Natural killer cell (primary cell): ENCODE results near the gene MAMDC4. TPM values are rescaled to one million over a fixed set of nuclear protein-coding genes. Genes with fewer than 3 reads are reported as not detected.

ENCODE experiments used
- ATAC-seq, 3 donors: fragments of 150-1000 bp in 2 of 3; fragments of 200-7000 bp in 1 of 3; cut with Tn5 transposase; 1 replicate in 1 of 3; 2 replicates in 2 of 3; pipeline ENCODE4 v1.10.0; 2021; ENCODE audit warnings: mild to moderate bottlenecking in 2 of 3, moderate library complexity in 2 of 3
- DNase-seq, 2 donors: peaks; one replicate each; pipeline versions ENCODE4 v3.0.0 to v3.0.0-alpha.2; 2013 to 2021; ENCODE audit warnings: mixed read lengths in 1 of 2
- H3K27ac ChIP-seq: one replicate; pipeline ENCODE4 v1.5.1; 2013; ENCODE audit warnings: mild to moderate bottlenecking, low read length
- H3K27me3 ChIP-seq: one replicate; pipeline ENCODE4 v1.6.1; 2013; ENCODE audit warnings: low read length; ENCODE audit not compliant: control insufficient read depth, insufficient read depth
- H3K36me3 ChIP-seq: one replicate; pipeline ENCODE4 v1.6.1; 2013; ENCODE audit warnings: low read length; ENCODE audit not compliant: control insufficient read depth, insufficient read depth
- H3K4me1 ChIP-seq: one replicate; pipeline ENCODE4 v1.6.1; 2013; ENCODE audit warnings: low read length; ENCODE audit not compliant: control insufficient read depth, insufficient read depth
- H3K4me3 ChIP-seq: one replicate; pipeline ENCODE4 v1.5.1; 2013; ENCODE audit warnings: low read length
- H3K9me3 ChIP-seq: one replicate; pipeline ENCODE4 v1.6.1; 2013; ENCODE audit warnings: low read length; ENCODE audit not compliant: control insufficient read depth, insufficient read depth
- H3K27ac Mint-ChIP-seq, 2 donors: one replicate each; pipeline ENCODE4 v1.8.0; 2022; ENCODE audit warnings: mild to moderate bottlenecking in 2 of 2, mixed read lengths in 2 of 2, moderate library complexity in 1 of 2
- H3K27me3 Mint-ChIP-seq, 2 donors: one replicate each; pipeline ENCODE4 v1.8.0; 2022; ENCODE audit warnings: low read depth in 2 of 2, mixed read lengths in 2 of 2
- H3K36me3 Mint-ChIP-seq: one replicate; pipeline ENCODE4 v1.8.0; 2022; ENCODE audit warnings: mixed read lengths
- H3K4me1 Mint-ChIP-seq, 2 donors: one replicate each; pipeline ENCODE4 v1.8.0; 2022; ENCODE audit warnings: mixed read lengths in 2 of 2
- H3K4me3 Mint-ChIP-seq: one replicate; pipeline ENCODE4 v1.8.0; 2022; ENCODE audit warnings: mild to moderate bottlenecking, moderate library complexity, mixed read lengths
- H3K9me3 Mint-ChIP-seq, 2 donors: one replicate each; pipeline ENCODE4 v1.8.0; 2022; ENCODE audit warnings: mixed read lengths in 2 of 2
- WGBS: methylation state at CpG from one replicate; pipeline ENCODE4 v1.1.7; 2013; ENCODE audit warnings: missing lambda C conversion rate; ENCODE audit not compliant: insufficient coverage; 5-methylcytosine and 5-hydroxymethylcytosine counted together
- intact Hi-C: fragments of 100-400 bp; cut with micrococcal nuclease; formaldehyde crosslinking; loops from one replicate; pipeline ENCODE4 v1.14.2; 2022
- total RNA-seq, 4 donors: library from RNA; stranded (reverse); fragments of 120-200 nt in 1 of 4; gene quantifications; one replicate each; pipeline versions ENCODE4 v1.2.3 to v1.2.4, GENCODE V29; 2013 to 2022
- TF ChIP-seq, protein P1 (sequence below): fragments of 200-600 bp; IDR thresholded peaks from one replicate; pipeline ENCODE4 v1.8.0; 2022; ENCODE audit warnings: antibody characterized with exemption

The MAMDC4 gene
- total RNA-seq, 3 donors from 2014 or later (not counting 1 experiment from before 2014, with no cell fraction given) = 4.6 to 6.5 (median 5.8) TPM

GRCh38 chr9:136860529-136860928, 8.4 kb downstream of the MAMDC4 start:
- Histone ChIP-seq H3K4me1 (peaks cover 22% of the 10 kb centered on the region), H3K36me3 (peaks cover 27% of the 10 kb centered on the region), H3K9me3 (no peaks in the 10 kb centered on the region), H3K4me3 (no peak overlapping the region), H3K27ac (no peak overlapping the region), H3K27me3 (no peaks in the 10 kb centered on the region)
- Mint-ChIP-seq H3K4me3 (no peak overlapping the region), H3K36me3 (no peaks in the 10 kb centered on the region), H3K4me1 (peaks cover 12 to 15% of the 10 kb centered on the region in 2 donors), H3K27me3 (no peaks in the 10 kb centered on the region), H3K9me3 (no peaks in the 10 kb centered on the region), H3K27ac (no peak overlapping the region)
- intact Hi-C loops = no loop called here
- ATAC-seq = no peak
- peak in 1 of 2 donors; percentile 2 for DNase-seq
- 95% methylated on average over 9 of the region's 9 CpGs for WGBS
- TF ChIP-seq, protein P1, sequence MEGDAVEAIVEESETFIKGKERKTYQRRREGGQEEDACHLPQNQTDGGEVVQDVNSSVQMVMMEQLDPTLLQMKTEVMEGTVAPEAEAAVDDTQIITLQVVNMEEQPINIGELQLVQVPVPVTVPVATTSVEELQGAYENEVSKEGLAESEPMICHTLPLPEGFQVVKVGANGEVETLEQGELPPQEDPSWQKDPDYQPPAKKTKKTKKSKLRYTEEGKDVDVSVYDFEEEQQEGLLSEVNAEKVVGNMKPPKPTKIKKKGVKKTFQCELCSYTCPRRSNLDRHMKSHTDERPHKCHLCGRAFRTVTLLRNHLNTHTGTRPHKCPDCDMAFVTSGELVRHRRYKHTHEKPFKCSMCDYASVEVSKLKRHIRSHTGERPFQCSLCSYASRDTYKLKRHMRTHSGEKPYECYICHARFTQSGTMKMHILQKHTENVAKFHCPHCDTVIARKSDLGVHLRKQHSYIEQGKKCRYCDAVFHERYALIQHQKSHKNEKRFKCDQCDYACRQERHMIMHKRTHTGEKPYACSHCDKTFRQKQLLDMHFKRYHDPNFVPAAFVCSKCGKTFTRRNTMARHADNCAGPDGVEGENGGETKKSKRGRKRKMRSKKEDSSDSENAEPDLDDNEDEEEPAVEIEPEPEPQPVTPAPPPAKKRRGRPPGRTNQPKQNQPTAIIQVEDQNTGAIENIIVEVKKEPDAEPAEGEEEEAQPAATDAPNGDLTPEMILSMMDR = no peak

GRCh38 chr9:136860933-136861873, 9.1 kb downstream of the MAMDC4 start:
- peaks cover 27% of the 10 kb centered on the region for H3K36me3 ChIP-seq
- Mint-ChIP-seq H3K27me3 (no peaks in the 10 kb centered on the region), H3K4me1 (peaks cover 12 to 16% of the 10 kb centered on the region in 2 donors), H3K36me3 (no peaks in the 10 kb centered on the region), H3K4me3 (no peak overlapping the region), H3K27ac (no peak overlapping the region), H3K9me3 (no peaks in the 10 kb centered on the region)
- H3K4me3 ChIP-seq = no peak overlapping the region
- no peak overlapping the region for H3K27ac ChIP-seq
- intact Hi-C loops = no loop called here
- H3K9me3 ChIP-seq = no peaks in the 10 kb centered on the region
- no peaks in the 10 kb centered on the region for H3K27me3 ChIP-seq
- TF ChIP-seq, protein P1 = no peak
- H3K4me1 ChIP-seq = peaks cover 24% of the 10 kb centered on the region
- DNase-seq = peak in 1 of 2 donors; percentile 1
- 97% methylated on average over 22 of the region's 22 CpGs for WGBS
- ATAC-seq = no peak

GRCh38 chr9:136861874-136862457, 9.8 kb downstream of the MAMDC4 start:
- Histone ChIP-seq H3K9me3 (no peaks in the 10 kb centered on the region), H3K4me1 (peaks cover 21% of the 10 kb centered on the region), H3K27me3 (no peaks in the 10 kb centered on the region), H3K36me3 (peaks cover 27% of the 10 kb centered on the region), H3K4me3 (no peak overlapping the region), H3K27ac (no peak overlapping the region)
- peaks cover 12 to 16% of the 10 kb centered on the region in 2 donors for H3K4me1 Mint-ChIP-seq
- no peaks in the 10 kb centered on the region for H3K36me3 Mint-ChIP-seq
- H3K27ac Mint-ChIP-seq = no peak overlapping the region
- intact Hi-C loops = no loop called here
- DNase-seq = no peak
- 93% methylated on average over 24 of the region's 26 CpGs for WGBS
- TF ChIP-seq, protein P1 = no peak
- H3K27me3 Mint-ChIP-seq = no peaks in the 10 kb centered on the region
- no peaks in the 10 kb centered on the region for H3K9me3 Mint-ChIP-seq
- no peak overlapping the region for H3K4me3 Mint-ChIP-seq
- no peak for ATAC-seq
